SU-DHL-6 (cell line): ENCODE data around the gene BMAL2.

Experiments
- CTCF ChIP-seq: fragments of 200-600 bp; sonication (generic); IDR thresholded peaks from one replicate; pipeline ENCODE4 v1.5.1; 2017; ENCODE audit warnings: antibody characterized with exemption, mild to moderate bottlenecking, low read length, moderate library complexity; ENCODE audit not compliant: insufficient read depth, poor library complexity, severe bottlenecking
- EZH2phosphoT487 ChIP-seq: fragments of 200-600 bp; sonication (generic), shearing (Covaris generic); conservative IDR thresholded peaks from 2 replicates; pipeline ENCODE4 v1.6.1; 2018; ENCODE audit warnings: mild to moderate bottlenecking, antibody characterized with exemption, low read length, moderate library complexity, mixed read lengths

DNA sequence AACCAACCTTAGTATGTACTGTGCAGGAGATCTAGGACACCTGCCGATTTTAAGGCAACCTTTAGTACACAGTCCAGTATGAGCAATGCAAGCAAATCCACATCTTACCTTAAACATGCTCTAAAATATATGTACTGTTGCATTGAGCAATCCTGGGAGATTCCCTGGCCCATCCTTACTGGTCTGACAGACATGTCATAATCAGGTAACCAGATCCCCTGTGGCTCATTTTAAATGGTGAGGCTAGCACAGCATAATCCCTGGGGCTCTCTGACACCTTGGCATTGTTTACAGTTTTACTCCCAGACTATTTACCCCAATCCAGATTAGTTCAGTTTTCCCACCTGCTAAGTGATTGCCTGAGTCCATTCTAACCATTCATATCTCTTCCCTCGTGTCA lies 15.1 kb downstream of the BMAL2 start:
- no peak for TF ChIP-seq CTCF
- no peak for TF ChIP-seq EZH2phosphoT487
